HuH-7.5 (cell line): Measurements from ENCODE around the gene PSD2.

Source experiments
- DNase-seq: peaks from one replicate; pipeline ENCODE4 v3.0.0; 2011; ENCODE audit warnings: low spot score

PSD2 gene

DNA sequence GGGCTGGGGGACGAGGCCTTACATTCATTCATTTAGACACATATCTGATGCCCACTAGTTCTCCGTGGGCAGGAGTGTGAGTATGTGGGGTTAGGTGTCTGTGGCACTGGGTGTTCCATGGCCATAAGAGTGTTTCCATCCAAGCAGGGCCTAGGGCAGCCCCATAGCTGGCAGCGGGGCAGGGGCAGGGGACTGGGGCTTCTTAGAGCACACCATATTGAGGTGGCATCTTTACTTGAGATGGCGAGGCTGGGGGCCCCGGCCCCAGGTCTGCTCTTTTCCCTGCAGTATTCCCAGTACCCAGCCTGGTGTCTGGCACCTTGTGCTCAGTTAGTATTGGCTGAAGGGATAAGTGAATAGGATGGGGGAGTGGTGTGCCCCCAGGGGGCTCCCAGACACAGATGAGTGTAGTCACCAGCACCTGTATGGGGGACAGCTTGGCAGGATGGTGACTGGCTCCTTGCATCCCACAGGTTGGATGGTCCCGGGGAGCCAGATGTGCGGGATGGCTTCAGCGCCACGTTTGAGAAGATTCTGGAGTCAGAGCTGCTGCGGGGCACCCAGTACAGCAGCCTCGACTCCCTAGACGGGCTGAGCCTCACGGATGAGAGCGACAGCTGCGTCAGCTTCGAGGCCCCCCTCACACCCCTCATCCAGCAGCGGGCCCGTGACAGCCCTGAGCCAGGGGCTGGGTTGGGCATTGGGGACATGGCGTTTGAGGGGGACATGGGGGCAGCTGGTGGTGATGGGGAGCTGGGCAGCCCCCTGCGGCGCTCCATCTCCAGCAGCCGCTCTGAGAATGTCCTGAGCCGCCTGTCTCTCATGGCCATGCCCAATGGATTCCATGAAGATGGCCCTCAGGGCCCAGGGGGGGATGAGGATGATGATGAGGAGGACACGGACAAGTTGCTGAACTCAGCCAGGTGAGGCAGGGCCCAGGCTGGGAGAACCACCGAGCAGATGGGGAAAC, 17.5 kb downstream of the PSD2 start:
- DNase-seq, result no peak

DNA sequence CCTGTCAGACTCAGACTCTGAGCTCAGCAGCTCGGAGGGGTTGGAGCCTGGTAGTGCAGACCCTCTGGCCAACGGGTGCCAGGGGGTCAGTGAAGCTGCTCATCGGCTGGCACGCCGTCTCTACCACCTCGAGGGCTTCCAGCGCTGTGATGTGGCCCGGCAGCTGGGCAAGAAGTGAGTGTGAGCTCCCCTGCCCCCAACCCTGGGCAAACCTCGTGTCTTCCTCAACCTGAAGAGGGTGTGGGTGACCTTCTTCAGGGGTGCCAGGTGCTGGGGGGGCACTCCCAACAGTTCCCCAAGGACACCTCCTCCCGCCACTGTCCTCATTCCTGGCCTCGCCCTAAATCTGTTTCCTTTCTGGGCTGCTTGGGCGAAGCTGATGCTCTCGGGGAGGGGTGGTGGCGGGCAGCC, 18.6 kb downstream of the PSD2 start:
- DNase-seq, result no peak

DNA sequence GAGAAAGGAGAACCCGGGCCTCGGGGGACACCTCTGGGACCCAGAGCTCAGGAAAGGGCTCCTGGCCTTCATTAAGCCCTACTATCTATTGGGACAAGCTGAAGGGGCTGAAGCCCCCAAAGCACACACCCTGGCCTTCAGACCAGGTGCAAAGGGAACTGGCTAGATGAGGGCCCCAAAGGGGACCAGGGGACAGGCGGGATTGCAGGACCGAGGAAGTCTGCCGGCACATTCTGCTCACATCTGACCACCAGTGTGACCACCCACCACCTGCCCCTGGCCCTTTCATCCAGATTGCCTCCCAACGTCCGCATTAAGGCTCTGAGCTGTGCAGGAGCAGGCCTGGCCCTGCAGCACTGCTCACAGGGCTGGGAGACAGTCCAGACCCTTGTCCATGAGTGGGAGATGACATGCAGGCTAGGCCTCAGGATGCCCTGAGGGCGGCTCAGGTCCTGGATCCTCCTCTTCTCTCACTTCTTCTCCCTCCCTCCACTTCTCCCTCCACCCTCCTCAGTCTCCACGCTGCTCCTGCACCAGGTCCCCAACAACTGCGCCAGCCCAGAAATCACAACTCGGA, 19.2 kb downstream of the PSD2 start:
- DNase-seq, result no peak

DNA sequence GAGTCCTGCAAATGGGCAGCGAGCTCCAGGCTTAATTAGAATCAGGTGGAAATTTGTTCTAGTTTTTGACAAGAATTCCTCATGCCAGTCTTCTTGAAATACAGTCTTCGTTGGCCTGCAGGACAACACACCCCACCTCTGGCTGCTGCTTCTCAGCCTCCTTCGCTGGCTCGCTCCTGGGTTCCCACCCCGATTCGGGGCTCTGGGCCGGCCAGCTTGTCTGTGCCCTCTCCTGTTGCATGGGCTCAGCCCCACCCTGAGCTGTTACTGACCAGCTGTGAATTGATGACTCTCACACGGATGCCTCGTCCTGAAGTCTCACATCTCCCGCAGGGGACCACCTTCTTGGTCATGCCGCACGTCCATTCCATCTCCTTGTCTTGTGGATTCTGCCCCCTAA, 21.0 kb downstream of the PSD2 start:
- no peak for DNase-seq

DNA sequence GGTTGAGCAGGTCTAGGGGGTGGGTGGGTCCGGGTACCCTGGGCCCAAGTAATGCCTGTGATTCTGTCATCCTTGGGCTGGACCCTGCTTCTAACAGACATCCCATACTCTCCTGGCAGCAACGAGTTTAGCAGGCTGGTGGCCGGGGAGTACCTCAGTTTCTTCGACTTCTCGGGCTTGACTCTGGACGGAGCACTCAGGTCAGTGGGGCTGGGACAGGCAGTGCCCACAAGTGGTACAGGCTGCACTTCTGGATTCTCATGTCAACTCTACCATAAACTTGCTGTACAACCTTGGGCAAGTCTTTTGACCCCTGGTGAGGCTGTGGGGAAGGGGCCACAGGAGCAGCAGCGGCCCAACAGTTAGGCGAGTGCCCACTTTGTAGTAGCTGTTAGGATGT, 21.8 kb downstream of the PSD2 start:
- DNase-seq, result no peak

DNA sequence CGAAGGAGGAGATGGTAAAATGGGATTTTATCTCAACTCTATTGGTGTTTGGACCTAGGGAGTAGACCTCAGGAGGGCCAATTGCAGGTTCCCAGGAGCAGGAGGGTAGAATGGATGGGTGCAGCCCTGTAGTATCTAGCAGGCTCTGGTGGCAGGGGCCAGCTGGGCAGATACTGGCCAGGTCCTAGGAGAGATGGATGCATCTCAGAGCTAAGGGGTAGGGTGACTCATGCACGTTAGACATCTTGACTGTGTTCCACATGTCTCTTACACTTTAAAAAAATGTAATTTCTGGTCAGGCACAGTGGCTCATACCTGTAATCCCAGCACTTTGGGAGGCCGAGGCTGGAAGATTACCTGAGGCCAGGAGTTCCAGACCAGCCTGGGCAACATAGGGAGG, 22.4 kb downstream of the PSD2 start:
- DNase-seq, result no peak

DNA sequence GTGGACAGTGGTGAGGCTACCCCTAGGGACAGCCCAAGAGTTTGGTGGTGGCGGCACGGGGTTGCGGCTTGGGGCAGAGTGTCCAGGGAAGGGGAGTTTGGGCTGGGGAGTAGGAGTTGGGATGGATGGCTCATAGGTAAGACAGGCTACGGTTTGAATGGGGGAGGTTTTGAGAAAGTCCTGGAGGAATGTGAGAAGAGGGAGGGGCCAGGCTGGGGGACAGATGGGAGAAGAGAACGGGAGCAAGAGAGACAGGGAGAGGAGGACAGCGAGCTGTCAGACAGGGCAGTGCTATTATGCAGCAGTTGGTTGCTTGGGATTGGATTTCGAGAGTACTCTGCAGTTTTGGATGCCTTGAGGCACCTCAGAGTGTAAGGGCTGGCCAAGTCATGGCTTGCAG, 24.5 kb downstream of the PSD2 start:
- DNase-seq, result no peak

DNA sequence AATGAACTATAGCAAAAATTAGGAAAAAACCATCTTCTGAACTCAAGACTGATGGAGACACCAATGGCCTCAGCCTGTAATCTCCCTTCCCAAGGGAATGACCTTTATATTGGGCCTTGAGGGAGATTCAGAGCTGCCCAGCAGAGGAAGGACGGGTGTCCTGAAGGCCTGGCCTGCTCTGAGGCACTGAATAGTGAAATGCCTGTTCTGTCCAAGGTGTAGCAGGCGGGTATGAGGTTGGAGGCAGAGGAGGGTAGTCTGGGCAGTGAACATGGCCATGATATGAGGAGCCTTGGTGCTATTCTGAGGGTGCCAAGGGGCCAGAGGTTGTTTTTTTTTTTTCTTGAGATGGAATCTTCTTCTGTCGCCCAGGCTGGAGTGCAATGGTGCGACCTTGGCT, 25.0 kb downstream of the PSD2 start:
- DNase-seq, result no peak

DNA sequence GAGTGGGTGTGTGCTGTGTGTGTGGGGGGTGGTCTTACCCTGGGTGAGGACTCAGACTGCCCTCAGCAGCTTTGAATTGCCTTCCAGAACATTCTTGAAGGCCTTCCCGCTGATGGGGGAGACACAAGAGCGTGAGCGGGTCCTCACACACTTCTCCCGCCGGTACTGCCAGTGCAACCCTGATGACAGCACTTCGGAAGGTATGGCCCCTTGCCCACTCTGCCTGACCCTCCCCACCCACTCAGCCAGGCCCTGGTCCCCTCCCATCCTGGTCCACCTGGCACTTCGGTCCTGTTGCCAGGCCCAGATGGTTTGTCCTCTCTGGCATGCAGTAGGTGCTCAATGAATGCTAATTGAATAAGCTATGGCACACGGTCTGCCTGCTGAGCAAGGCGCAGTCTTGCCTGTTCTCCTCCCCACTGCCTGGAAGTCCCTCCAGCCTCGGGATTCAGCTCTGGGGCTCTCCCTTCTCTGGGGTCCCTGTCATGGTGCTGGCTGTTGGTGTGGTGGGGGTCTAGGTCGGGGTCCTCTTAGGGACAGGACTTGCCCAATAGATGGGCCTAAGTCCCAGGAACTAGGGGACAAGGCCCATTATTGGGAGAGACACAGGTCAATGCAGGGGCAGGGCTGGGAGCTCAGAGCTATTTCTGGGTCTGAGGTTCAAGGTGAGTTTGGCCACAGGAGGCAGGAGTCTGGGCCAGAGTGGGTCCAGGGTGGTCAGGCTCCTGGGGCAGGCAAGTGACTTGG, 26.4 kb downstream of the PSD2 start:
- DNase-seq, result no peak

DNA sequence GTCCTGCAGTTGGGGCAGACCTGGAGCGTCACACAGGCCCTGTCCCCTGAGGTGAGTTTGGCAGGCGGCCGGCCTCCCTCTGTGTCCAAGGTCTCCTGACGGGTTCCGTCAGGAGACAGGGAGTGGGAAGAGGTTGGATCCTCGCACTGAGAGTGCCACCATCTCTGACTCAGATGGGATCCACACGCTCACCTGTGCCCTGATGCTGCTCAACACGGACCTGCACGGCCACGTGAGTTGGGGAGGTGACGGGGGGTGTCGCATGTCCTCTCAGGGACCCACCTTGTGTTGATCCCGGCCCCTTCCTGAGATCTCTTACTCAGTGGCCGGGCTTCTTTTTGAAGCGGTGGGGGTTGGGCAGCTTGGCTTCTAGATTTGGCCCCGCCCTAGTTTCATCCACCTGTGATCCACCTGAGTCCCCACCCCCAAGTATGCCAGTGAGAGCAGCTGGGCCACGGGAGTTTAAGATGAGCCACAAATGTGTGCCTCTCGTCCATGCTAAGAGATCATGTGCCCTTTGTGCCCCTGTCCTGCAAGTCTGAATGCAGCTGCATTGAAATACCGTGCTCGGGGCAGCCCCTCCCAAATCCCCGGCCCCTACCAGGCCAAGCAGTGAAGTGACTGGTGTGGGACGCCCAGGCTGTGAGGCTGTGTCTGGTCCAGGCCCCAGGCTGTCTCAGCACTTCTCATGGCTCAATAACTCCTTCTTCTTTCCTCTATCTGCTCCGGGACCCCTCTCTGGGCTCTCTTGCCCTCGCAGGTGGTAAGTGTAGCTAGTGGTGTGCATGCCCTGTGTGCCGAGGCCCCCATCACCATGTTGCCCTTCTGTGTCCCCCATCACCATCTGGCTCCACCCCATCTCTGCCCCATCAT, 27.2 kb downstream of the PSD2 start:
- DNase-seq, result no peak

DNA sequence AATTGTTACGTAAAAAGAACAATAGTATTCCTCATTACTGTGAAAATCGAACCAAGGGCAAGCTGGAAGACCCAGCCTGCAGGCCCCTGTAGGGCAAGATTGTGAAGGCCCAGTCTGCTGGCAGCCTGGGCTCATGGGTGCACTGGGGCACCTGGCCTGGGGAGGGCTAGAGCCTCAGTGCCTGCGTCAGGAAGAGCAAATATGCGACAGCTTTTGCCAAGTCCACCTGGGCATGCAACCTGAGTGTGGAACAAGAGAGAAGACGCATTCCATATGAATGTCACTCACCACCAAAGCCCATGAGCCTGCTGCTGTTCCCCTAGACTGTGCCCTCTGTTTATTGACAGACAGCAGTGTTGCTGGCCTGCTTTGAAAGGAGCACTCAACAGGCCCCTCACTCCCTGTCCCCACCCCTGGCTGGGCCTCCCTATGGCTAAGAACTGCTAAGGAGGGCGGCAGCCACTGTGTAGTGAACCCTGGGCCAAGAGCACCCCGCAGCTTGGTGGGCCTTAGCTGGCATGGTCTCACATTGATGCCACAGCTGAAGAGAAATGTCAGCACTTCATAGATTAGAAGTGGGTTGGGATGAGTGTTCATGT, 28.2 kb downstream of the PSD2 start:
- DNase-seq, result no peak

DNA sequence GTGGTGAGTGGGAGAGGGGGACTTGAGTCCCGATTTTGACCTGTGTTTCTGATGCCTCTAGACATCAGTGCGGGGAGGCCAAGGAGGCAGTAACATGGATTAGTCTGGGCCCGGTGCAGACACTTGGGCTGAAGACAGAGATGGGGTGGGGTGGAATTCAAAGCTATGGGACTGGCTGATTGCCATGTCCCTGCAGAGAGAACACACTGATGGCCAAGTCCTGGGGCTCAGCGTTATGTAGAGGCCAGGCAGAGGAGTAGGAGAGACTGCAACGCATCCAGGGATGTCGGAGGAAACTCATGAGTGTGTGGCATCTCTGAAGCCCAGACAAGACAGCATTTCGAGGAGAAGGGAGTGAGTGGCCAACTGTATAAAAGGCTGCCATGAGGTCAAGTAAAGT, 30.1 kb downstream of the PSD2 start:
- no peak for DNase-seq

DNA sequence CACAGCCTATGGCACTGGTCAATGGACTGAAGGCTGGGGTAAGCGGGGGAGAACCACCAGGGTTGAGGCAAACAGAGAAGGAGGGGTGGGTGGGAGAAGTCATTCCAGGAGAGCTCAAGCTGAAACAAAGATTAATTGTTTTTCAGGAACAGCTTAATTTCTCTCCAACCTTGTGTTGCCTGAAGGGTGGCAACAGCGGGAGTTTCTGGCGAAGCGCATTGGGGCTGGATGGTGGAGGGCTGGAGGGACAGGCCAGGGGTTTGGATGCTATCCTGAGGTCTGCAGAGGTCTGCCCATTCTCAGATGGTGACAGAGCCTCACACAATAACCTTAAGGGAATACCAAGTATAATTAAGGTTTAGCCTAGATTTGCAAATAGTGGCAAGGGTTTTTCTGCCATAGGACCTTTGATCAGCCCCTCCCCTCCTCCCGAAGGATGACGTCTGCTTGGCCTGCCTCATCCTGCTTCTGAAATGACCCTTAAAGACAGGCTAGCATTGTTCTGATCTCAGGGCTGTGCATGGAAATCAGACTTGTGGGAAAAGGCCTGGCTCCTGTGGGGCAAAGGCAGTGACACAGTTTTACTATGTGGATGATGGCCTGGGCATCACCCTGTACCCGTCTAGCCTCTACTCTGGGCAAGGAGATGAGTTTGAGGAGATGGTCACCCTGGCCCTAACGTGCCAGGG, 32.7 kb downstream of the PSD2 start:
- no peak for DNase-seq

DNA sequence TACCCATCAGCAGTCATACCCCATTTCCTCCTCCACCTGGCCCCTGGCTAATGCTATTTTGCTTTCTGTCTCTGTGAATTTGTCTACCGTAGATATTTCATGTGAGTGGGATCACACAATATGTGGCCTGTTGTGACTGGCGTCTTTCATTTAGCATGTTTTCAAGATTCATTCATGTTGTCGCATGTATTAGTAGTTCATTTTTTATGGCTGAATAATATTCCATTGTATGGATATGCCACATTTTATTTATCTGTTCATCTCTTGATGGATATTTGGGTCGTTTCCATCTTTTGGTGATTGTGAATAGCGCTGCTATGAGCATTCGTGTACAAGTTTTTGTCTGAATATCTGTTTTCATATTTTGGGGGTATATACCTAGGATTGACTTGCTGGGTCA, 33.9 kb downstream of the PSD2 start:
- no peak for DNase-seq

DNA sequence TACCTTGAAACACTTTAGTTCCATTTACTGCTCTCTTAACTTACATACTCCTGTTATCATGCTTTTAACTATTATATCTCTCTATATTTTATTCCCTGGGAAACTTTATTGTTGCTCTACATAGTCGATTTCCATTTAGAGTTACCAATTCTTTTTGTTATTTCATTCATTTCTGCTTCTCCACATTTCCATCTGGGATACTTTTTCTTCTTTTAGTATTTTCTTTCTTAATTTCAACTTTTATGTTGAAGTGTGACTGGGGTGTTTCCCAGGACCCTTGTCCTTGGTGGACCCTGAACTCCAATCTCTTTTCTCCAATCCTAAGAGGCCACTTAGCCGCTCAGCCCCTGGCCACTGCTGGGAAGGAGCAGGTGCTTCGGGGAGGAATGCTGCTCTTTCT, 36.0 kb downstream of the PSD2 start:
- no peak for DNase-seq

DNA sequence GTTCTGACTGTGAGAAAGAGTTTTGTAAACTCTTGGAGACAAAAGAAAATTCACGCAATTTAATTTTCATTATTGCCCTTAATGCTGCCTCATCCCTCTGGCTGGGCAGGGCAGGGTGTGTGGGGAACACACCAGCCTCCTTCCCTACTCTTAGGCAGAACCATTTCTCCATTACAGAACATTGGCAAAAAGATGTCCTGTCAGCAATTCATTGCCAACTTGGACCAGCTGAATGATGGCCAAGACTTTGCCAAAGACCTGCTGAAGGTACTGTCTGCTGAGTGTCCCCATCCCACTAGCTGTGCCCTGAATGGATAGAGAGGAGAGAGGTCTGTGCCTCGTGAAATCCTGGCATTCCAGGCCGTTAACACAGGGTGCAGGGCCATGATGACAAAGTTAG, 37.9 kb downstream of the PSD2 start:
- no peak for DNase-seq

DNA sequence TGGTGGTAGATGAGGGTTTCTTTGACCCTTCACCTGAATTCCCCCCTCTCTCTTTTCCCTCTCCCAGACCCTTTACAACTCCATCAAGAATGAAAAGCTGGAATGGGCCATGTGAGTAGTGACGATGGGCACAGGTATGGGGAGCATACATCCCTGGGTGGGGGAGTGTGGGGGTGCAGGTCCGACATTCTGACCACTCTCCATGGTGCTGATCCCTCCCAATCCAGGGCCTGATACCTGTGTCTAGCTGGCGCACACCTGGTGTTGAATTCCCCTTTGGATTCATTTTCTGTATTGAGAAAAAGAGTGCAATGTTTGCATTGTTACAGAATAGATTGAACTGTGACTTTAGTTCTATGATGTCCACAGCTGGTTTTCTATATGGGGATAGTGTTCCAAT, 40.0 kb downstream of the PSD2 start:
- no peak for DNase-seq

DNA sequence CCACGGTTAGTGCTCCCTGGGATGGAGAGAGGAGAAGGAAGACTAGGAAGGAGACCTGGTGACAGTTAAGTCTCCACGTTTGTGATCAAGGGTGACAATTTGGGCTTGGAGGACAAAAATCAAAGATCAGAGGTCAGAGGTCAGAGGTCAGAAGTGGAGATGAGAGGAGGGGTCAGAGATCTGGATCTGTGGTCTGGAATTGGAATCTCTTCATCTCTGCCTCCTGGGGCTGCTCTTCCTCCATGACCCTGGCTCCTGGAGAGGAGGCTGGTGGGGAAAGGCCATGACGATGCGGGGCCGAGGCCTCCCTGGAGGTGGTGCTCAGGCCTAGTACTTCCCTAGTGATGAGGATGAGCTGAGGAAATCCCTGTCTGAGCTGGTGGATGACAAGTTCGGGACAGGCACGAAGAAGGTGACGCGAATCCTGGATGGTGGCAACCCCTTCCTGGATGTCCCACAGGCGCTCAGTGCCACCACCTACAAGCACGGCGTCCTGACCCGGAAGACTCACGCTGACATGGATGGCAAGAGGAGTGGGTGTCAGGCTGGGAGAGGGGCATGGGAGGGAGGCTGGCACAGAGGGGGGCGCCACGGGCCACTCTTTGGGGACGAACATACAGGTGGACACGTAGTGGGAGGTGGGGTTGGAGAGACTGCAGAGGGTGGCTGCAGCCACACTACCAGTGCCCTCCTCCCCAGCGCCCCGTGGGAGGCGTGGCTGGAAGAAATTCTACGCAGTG, 41.0 kb downstream of the PSD2 start:
- no peak for DNase-seq

DNA sequence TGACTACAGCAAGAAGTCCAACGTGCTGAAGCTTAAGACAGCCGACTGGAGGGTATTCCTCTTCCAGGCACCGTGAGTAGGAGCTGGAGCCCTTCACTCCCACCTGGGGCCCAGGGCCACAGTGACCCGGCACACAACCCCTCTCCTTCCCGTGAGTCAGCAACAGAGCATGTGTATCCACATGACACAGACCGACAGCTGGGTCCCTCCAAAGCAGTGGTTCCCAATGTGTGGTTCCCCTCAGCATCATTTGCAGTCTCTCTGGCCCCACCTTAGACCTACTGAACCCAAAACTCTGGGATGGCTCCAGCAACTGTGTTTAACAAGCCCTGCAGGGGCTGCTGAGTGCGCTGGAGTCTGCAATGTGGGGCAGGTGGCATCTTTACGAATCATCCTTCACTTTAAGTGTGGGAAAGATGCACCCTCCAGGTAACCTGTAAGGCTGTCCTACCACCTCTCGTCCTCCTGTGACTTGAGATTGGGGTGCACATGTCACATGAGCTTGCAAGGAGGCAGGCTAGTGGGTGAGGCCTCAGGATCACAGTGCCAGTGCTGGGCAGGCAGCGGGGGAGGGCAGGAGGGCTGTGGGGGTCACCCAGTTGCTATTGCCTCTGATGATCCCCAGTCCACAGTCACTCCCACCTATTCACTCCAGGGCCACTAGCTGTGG, 42.2 kb downstream of the PSD2 start:
- DNase-seq, result no peak
